ENCODE results near the gene ZNF568.

The ZNF568 gene

DNA sequence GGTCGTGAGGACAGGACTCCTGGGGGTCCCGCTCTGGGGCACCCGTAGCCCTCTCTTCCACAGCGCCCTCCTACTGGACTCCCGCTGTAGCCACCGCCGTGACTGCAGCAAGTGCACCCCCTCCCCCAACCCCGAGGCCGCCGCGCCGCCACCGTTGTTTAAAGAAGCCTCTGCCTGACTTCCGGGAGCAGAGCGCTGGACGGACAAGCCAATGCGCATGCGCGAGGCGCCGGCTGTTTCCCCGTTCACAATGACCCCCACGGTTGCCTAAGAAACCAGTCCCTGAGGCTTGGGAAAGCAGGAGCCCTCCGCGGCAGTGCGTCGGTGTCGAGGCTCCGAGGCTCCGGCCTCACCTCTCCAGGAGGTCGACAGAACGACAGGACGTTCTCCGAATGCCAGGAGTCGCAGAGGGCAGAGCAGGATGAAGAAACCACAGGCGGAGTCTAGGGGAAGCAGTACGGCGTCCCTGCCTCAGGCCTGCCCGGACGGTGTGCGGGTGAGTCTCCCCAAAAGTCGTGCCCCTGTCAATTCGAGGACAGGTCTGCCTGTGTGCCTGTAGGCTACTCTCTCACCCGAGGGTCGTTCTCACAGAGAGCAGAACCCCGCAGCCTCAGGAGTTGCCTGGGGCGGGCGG lies 91.6 kb downstream of the ZNF568 start:
- DNase-seq = peak; percentile 61

DNA sequence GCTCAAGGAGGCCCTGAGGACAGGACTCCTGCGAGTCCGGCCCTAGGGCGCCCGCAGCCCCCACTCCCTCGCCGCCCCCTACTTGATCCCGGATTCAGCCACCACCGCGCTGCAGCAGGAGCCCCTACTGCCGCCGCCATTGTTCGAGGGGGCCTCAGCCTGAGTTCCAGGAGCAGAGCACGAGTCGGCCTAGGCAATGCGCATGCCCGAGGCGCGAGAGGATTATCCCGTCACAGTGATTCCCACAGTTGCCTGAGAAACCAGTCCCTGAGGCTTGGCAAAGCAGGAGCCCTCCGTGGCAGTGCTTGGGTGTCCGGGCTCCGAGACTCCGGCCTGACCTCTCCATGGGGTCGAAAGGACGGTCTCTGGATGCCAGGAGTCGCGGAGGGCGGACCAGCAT lies 93.7 kb downstream of the ZNF568 start:
- no peak for DNase-seq

DNA sequence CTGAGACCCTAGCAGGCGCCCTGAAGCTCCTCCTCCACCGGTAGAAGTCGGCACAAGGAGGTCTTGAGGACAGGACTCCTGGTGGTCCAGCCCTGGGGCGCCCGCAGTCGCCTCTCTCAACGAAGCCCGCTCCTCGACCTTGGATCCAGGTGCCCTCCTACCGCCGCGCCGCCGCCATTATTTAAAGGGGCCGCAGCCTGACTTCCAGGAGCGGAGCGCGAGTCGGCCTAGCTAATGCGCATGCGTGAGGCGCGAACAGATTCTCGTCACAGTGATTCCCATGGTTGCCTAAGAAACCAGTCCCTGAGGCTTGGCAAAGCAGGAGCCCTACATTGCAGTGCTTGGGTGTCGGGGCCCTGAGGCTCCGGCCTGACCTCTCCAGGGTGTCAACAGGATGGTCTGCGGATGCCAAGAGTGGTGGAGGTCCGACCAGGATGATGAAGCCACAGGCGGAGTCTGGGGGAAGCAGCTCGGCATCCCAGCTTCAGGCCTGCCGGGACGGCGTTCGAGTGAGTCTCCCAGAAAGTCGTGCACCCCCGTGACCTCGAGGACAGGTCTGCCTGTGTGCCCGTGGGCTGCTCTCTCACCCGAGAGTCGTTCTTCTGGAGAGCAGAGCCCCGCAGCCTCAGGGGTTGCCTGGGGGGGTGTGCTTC lies 96.1 kb downstream of the ZNF568 start:
- no peak for DNase-seq

DNA sequence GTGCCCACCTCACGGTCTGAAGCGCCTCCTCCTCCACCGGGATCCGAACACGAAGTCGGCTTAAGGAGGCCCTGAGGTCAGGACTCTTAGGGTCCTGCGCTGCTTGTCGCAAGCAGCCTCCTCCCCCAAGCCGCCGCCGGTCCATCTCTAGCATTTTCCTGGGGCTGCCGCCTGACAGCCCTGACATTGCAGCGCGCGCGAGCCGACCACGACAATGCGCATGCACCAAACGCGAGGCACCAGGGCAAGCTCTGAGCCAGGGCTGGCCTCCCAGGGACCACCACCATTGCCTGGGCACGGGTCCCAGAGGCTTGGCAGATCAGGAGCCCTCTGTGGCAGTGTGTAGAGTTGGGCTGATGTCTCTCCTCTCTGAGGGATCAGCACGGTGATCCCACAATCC lies 98.3 kb downstream of the ZNF568 start:
- no peak for DNase-seq

DNA sequence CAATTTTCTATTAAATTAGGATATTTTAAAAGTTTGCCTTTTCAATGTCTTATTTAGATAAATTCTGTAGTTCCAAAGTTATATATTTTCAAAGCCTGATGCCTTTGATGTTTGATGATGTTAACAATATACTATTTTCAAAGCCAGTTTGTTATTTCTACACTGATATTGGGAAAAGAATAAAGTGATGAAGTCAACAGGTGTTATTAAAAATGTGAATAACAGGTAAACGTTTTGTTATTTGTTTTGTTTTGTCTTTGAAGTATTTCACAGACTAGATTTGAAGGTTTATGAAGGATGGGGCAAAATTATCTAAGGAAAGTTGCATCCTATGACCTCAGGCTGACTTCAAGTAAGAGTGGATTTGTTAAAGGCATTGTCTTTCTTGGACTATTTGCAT lies 129.0 kb downstream of the ZNF568 start:
- DNase-seq = no peak
